Renal pelvis (tissue), 4 donors: Measurements from ENCODE around the gene GAS7. TPM values are rescaled to one million over a fixed set of nuclear protein-coding genes. Genes with fewer than 3 reads are reported as not detected.
"Not testable (repeated sequence)": the region's sequence is repeated elsewhere in the genome, so short reads cannot be mapped to it uniquely, and the experiment has no call there.

Source experiments
- DNase-seq: peaks from one replicate; pipeline ENCODE4 v3.0.0-alpha.2; 2013
- polyA plus RNA-seq, 3 donors: library from polyadenylated mRNA; unstranded; fragments of 120-200 nt; gene quantifications; one replicate each; pipeline ENCODE4 v1.2.1, GENCODE V29; 2013; ENCODE audit not compliant: insufficient read length in 3 of 3

The GAS7 gene
- polyA plus RNA-seq, 3 donors: 13.5 to 16.5 (median 15.6) TPM

DNA sequence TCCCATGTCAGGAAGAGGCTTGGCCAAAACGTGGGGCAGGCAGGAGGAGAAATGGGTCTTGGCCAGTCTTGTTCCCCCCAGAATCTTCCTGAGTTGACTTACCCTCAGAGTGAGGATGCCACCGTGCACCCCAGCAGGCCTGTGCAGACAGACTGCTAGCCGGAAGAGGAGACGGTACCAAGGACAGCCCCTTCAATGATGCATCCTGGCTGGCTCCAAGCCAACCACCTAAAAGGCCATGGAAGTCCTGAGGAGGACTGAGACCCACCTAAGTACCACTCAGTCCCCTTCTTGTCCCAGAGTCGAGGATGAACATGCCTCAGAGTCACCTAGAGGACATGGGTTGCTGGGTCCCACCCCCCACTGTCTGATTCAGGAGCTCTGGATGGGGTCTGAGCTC, 246.6 kb downstream of the GAS7 start:
- no peak for DNase-seq

- no peak for DNase-seq
Measured at GRCh38 chr17:9948928-9949327, 249.5 kb downstream of the GAS7 start.

DNA sequence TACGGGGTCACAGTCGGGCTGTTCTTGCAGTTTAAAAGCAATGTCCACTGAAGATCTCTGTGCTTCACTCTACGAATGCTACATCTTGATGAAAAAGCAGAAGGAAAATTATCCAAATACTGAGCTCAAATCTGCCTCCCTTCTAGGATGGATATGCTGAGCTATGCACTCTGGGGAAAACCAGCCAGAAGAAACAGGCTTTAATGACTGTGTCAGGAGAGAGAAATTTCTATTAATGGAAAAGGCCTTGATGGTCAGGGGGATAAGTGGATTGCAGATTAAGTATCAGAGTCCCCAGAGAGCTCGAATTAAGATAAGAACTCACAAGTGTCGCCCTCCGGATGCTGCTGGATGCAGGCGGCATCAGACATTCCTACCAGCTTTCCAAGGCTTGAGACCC, 253.7 kb downstream of the GAS7 start:
- no peak for DNase-seq

DNA sequence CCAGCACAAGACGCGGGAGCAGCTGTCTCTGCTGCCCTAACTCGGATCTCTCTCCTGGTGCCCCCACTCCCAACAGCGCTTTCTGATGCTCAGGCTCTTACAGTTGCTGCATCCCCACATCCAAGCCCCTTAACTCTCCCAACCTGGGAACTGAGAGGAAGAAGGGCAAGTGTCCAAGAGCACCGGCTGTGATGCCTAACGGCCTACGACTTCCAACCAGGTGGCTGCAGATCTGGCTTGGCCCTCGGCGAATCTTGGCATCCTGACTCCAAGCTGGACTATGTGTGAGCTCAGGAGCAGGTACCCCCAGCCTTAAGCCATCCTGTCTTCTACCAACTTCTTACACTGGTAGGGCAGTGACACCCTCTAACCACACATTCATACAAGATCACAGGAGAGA, 255.1 kb downstream of the GAS7 start:
- DNase-seq: no peak

DNA sequence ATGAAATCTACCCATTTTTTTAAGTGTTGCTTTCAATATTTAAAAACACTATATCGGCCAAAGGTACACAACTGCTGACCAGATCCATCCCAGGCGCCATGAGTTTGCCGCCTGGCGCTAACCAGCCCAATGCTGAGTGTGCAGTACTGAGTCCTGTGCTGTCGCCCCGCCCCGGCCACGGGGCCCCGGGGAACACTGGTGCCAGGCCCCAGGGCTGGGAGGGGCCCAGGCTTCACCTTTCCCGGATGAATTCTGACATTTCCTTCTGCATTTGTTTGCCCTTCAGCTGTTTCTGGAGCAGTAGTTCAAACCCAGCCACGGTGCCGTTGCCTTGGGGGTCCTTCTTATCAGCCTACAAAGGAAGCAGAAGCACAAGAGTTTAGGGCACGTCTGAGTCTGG, 255.5 kb downstream of the GAS7 start:
- DNase-seq: no peak

- DNase-seq: no peak
Measured at GRCh38 chr17:9941305-9941704, 257.1 kb downstream of the GAS7 start.

DNA sequence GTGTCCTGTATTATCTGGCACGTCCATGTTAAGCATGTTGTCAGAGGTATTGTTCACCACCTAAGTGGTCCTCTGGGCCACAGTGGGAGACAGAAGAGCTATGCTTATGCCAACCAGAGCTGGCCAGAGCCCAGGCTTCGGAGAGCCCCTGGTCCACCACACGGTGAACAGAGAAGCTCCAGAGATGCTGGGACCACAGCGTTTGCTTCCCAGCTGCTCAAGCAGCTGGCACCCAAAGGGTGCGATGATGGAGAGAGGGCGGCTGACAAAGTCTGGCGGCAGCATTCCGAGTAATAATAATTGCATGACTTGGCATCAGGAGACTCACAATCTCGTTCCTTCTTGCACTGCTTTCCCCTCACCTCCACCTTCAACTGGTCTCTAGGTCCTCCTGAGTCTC, 257.6 kb downstream of the GAS7 start:
- DNase-seq: no peak

GRCh38 chr17:9938764-9939163, 259.6 kb downstream of the GAS7 start:
- no peak for DNase-seq

DNA sequence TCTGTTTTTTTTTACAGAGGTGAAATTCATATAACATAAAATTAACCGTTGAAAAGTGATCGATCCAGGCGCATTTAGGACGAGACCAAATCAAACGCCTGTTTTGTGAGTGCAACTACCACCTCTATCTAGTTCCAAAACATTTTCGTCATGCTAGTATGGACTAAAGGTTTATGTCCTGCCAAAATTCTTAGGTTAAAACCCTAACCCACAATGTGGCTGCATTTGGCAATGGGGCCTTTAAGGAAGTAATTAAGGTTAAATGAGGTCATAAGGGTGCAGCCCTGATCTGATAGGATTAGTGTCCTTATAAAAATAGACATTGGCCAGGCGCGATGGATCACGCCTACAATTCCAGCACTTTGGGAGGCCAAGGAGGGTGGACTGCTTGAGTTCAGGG, 260.5 kb downstream of the GAS7 start:
- no peak for DNase-seq

- no peak for DNase-seq
Measured at GRCh38 chr17:9937241-9937761, 261.1 kb downstream of the GAS7 start.

GRCh38 chr17:9936095-9936494, 262.3 kb downstream of the GAS7 start:
- DNase-seq: no peak

- no peak for DNase-seq
Measured at GRCh38 chr17:9935408-9935807, 263.0 kb downstream of the GAS7 start.

- no peak for DNase-seq
Measured at GRCh38 chr17:9934331-9934730, 264.1 kb downstream of the GAS7 start.

GRCh38 chr17:9932491-9932890, 265.9 kb downstream of the GAS7 start:
- DNase-seq: no peak

GRCh38 chr17:9931144-9931741, 267.2 kb downstream of the GAS7 start:
- DNase-seq: no peak

DNA sequence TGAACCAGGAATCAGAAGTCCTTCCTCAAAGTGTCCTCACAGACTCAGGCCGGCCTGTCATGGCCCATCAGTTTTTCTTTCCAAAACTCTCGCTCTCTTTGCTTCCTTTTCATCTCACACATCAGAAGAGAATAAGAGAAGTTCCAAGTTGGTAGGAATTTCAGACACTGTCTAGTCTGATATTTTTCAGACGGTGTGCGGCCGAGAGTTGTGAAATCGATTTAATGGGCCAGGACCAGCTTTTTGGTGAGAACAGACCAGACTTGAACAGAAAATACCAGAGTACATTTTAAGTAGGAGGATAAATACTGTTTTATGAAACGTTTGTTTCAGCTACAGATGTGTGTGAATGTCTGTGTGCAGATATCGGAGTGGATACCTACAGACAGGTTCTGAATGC, 268.5 kb downstream of the GAS7 start:
- DNase-seq: no peak

DNA sequence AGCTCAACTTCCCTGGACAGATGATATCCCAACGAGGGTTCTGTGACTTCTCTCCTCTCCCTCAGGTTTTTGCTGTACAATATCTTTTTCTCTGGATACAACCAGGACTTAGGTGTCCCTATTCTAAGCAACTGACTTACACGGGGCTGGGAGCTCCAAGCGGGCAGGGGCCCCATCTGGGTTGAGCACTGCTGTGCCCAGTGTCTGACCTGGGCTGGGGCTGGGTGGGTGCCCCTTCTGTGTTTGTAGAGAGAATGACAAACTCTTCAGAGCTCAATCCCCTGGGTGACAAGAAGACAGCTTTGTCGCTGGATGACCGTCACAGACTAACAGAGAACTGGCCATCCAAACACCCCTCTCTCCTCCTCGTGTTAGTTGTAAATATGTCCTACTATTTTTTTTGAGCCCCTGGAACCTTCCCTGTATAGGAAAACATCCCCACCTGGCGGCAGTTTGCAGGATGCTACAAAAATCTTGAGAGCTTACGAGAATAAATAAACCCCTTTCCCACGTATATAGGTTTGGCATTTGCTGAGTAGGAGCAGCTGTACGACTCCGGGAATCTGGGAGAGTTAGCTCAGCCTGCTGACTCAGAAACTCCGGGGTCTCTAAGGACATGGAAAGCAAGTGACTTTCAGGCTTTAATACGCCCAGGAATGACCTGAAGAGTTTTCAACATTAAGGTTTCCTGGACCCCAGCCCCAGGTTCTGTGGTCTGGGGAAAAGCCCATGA, 269.6 kb downstream of the GAS7 start:
- DNase-seq: peak; percentile 76

DNA sequence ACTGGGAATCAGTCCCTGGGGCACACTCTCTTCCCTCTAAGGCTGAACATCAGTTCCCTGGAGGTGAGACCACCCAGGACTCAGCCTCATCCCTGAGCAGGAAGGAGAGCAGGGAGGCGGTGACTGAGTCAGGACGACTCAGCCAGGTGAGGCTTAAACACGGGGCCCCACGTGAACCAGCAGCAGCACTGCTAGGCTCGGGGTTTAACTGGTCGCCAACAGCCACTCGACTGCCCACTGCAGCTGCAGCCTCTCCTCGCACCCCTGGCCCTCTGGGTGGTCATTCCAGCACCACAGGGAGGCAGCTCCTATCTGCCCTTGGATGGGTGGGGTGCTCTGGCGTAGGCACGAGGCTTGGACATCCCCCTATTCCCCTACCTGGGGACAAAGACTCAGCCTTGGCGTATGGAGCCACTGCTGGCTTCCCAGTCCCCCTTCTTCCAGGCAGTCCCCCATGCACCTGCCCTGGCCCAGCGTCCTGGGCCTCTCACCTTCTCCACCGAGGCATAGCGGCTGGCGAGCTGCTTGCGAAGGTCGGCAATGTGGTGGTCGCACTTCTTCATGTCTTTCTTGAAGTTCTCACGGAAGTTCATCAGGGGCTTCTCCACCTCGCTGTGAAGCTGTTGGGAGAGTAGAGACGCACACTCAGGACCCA, 272.1 kb downstream of the GAS7 start:
- no peak for DNase-seq

DNA sequence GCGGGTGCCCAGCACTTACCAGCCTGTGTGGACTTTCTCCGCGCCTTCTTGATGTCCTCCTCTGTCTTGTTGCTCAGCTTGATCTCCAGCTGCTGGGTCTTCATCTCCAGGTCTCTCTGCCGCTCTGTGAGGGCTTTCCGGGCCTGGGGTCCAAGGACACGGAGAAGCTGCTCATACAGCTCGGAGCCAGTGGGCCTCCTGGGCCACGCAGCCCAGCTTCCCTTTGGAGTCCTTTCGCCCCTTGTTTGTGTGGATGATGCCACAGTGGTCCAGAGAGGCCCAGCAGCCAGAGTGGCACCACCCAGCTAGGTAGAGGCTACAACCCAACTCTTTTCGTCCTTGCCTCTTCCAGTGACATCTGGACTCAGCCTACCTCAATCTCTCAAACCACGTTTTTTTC, 272.9 kb downstream of the GAS7 start:
- DNase-seq: no peak

DNA sequence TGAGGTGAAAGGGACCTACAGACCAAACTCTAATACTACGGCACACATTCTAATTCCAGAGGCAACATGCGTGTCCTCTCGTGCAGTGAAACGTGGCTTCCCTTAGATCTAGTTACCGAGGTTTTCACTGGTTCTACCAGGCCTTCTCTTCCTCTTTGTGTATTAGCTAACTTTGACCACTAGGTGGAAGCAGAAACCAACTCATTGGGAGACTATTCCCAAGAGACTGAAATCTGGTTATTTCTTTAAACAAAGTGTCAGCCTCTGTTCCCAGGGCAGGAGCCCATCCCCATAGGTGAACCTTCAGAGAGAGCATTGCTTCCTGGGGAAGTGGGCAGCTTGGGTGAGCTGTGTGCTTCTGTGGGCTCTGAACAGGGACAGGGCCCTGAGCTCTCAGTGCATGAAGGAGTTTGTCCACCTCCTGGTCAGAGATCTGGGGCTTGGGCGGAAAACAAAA, 273.6 kb downstream of the GAS7 start:
- peak; percentile 87 for DNase-seq

DNA sequence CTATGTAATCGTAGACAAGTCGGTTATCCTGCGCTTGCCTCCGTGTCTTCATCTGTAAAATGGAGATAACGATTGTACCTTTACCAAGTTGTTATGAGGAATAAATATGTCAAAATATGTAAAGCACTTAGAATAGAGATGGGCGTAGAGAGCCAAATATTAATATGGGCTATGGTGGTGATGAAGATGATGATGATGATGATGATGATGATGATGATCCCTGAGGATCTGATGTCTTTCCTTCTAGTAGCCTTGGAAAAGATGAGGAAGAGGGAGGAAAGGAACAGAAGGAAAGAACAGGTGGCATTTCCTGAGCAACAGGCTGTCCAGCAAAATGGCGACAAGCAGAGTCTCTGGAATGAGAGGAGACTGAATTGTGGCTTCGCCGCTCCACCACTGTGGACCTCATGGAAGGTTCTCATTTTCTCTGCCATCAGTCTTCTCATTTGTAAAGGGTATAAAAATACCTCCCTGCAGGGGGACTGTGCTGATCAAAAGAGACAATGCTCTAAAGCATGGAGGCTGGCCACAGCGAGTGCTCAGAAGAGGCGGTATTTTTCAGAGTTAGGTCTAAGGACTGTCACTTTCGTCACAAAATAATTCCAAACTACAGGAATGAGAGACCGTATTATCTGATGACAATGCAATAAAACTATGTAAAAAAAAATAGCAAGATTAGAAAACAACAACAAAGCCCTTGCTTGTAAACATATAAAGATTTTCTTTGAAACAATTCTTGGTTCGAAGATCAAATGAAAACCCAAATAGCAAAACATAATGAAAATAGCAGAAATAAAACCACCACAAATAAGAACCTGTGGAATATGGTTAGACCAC, 276.2 kb downstream of the GAS7 start:
- no peak for DNase-seq

- not testable (repeated sequence) for DNase-seq
Measured at GRCh38 chr17:9921216-9921615, 277.2 kb downstream of the GAS7 start.
